ENCODE results near the gene SKAP1.

Gene SKAP1

GRCh38 chr17:48102798-48103715, 327.0 kb downstream of the SKAP1 start:
- Histone ChIP-seq H3K14ac (ENCODE audit: low read length) (no peak overlapping the region), H3K27me3 (ENCODE audit: control insufficient read depth in 3 of 3, insufficient read depth in 3 of 3, low read depth in 1 of 3, low read length in 3 of 3) (no peaks in the 10 kb centered on the region)
- no CpG with 5 or more reads among the region's 14 CpGs for WGBS, 2 donors (ENCODE audit: extremely low coverage in 2 of 2, insufficient read length in 2 of 2, insufficient replicate concordance in 1 of 2)

GRCh38 chr17:48102043-48102750, 327.8 kb downstream of the SKAP1 start:
- Histone ChIP-seq H3K27me3 (ENCODE audit: control insufficient read depth in 3 of 3, insufficient read depth in 3 of 3, low read depth in 1 of 3, low read length in 3 of 3) (no peaks in the 10 kb centered on the region), H3K9ac (ENCODE audit: low read depth, low read length, poor library complexity) (no peak overlapping the region), H3K4me1 (ENCODE audit: control insufficient read depth in 2 of 2, insufficient read depth in 1 of 2, low read depth in 1 of 2, low read length in 2 of 2) (peaks cover 0 to 1% of the 10 kb centered on the region in 2 donors), H3K23ac (ENCODE audit: low read depth, low read length, poor library complexity) (no peak overlapping the region), H2AK5ac (ENCODE audit: low read depth, low read length) (no peak overlapping the region), H2BK12ac (ENCODE audit: low read length) (no peak overlapping the region), H4K8ac (ENCODE audit: low read depth, low read length) (no peak overlapping the region), H3K4ac (ENCODE audit: low read length) (no peak overlapping the region), H3K18ac (ENCODE audit: low read length) (no peak overlapping the region), H3K27ac (replicated peaks; ENCODE audit: low read length) (no peak overlapping the region), H3K36me3 (replicated peaks in 1 of 2; ENCODE audit: control insufficient read depth in 2 of 2, insufficient read depth in 2 of 2, low read length in 2 of 2) (peaks cover 2 to 17% of the 10 kb centered on the region in 2 donors), H3K79me1 (ENCODE audit: low read depth, low read length) (peaks cover 3% of the 10 kb centered on the region), H3K9me3 (replicated peaks in 1 of 2; ENCODE audit: control insufficient read depth in 2 of 2, insufficient read depth in 1 of 2, low read depth in 1 of 2, low read length in 2 of 2) (peaks cover 0 to 3% of the 10 kb centered on the region in 2 donors), H2AFZ (ENCODE audit: low read length) (no peak overlapping the region), H3K4me2 (ENCODE audit: insufficient read depth, low read length, poor library complexity, severe bottlenecking) (no peak overlapping the region), H2BK5ac (ENCODE audit: low read length) (no peak overlapping the region), H3K14ac (ENCODE audit: low read length) (no peak overlapping the region), H3K4me3 (ENCODE audit: low read length in 2 of 2) (no peak overlapping the region), H4K91ac (ENCODE audit: low read depth, low read length, poor library complexity) (no peak overlapping the region), H2BK15ac (ENCODE audit: low read length) (no peak overlapping the region), H2BK120ac (ENCODE audit: low read depth, low read length) (no peak overlapping the region)
- DNase-seq (ENCODE audit: low spot score), result no peak
- no CpG with 5 or more reads among the region's 19 CpGs for WGBS, 2 donors (ENCODE audit: extremely low coverage in 2 of 2, insufficient read length in 2 of 2, insufficient replicate concordance in 1 of 2)

More at GRCh38 chr17:48102798-48103715, 327.0 kb downstream of the SKAP1 start:
- no peak overlapping the region for H4K8ac ChIP-seq (ENCODE audit: low read depth, low read length)
- H3K4ac ChIP-seq (ENCODE audit: low read length), result no peak overlapping the region
- H3K27ac ChIP-seq (replicated peaks; ENCODE audit: low read length), result no peak overlapping the region
- H3K9ac ChIP-seq (ENCODE audit: low read depth, low read length, poor library complexity), result no peak overlapping the region
- H3K36me3 ChIP-seq (replicated peaks in 1 of 2; ENCODE audit: control insufficient read depth in 2 of 2, insufficient read depth in 2 of 2, low read length in 2 of 2), result peaks cover 0 to 14% of the 10 kb centered on the region in 2 donors
- H2AFZ ChIP-seq (ENCODE audit: low read length), result no peak overlapping the region
- H2BK120ac ChIP-seq (ENCODE audit: low read depth, low read length), result no peak overlapping the region
- no peak overlapping the region for H3K4me2 ChIP-seq (ENCODE audit: insufficient read depth, low read length, poor library complexity, severe bottlenecking)
- peaks cover 0 to 1% of the 10 kb centered on the region in 2 donors for H3K4me1 ChIP-seq (ENCODE audit: control insufficient read depth in 2 of 2, insufficient read depth in 1 of 2, low read depth in 1 of 2, low read length in 2 of 2)
- H2BK12ac ChIP-seq (ENCODE audit: low read length), result no peak overlapping the region
- H4K91ac ChIP-seq (ENCODE audit: low read depth, low read length, poor library complexity), result no peak overlapping the region
- DNase-seq (ENCODE audit: low spot score), result no peak
- H2BK5ac ChIP-seq (ENCODE audit: low read length), result no peak overlapping the region
- H2BK15ac ChIP-seq (ENCODE audit: low read length), result no peak overlapping the region
- H3K23ac ChIP-seq (ENCODE audit: low read depth, low read length, poor library complexity), result no peak overlapping the region
- H3K18ac ChIP-seq (ENCODE audit: low read length), result no peak overlapping the region
- H3K9me3 ChIP-seq (replicated peaks in 1 of 2; ENCODE audit: control insufficient read depth in 2 of 2, insufficient read depth in 1 of 2, low read depth in 1 of 2, low read length in 2 of 2), result peaks cover 0 to 3% of the 10 kb centered on the region in 2 donors
- no peak overlapping the region for H2AK5ac ChIP-seq (ENCODE audit: low read depth, low read length)
- H3K79me1 ChIP-seq (ENCODE audit: low read depth, low read length), result peaks cover under 1% of the 10 kb centered on the region
- H3K4me3 ChIP-seq (ENCODE audit: low read length in 2 of 2), result no peak overlapping the region

GRCh38 chr17:48101012-48101720, 328.8 kb downstream of the SKAP1 start, which contains the start of gene CBX1:
Gene CBX1 (minus strand): TSS chr17:48101478. CDS start chr17:48077004, 24,474 bp downstream.
- Histone ChIP-seq H3K4me1 (ENCODE audit: control insufficient read depth in 2 of 2, insufficient read depth in 1 of 2, low read depth in 1 of 2, low read length in 2 of 2) (no peaks in the 10 kb centered on the region), H3K79me1 (ENCODE audit: low read depth, low read length) (peaks cover 3% of the 10 kb centered on the region), H3K4ac (ENCODE audit: low read length) (no peak within 1 kb of the TSS), H2BK120ac (ENCODE audit: low read depth, low read length) (peak within 1 kb of the TSS; percentile 66), H2BK5ac (ENCODE audit: low read length) (peak within 1 kb of the TSS; percentile 79), H4K8ac (ENCODE audit: low read depth, low read length) (peak within 1 kb of the TSS; percentile 43), H3K36me3 (replicated peaks in 1 of 2; ENCODE audit: control insufficient read depth in 2 of 2, insufficient read depth in 2 of 2, low read length in 2 of 2) (peaks cover 2 to 24% of the 10 kb centered on the region in 2 donors), H3K4me3 (ENCODE audit: low read length in 2 of 2) (peak within 1 kb of the TSS; percentile 83 to 95), H3K9me3 (replicated peaks in 1 of 2; ENCODE audit: control insufficient read depth in 2 of 2, insufficient read depth in 1 of 2, low read depth in 1 of 2, low read length in 2 of 2) (peaks cover 0 to 3% of the 10 kb centered on the region in 2 donors), H3K27ac (replicated peaks; ENCODE audit: low read length) (peak within 1 kb of the TSS; percentile 96), H3K14ac (ENCODE audit: low read length) (peak within 1 kb of the TSS; percentile 97), H2AK5ac (ENCODE audit: low read depth, low read length) (no peak within 1 kb of the TSS), H3K18ac (ENCODE audit: low read length) (peak within 1 kb of the TSS; percentile 96), H2BK12ac (ENCODE audit: low read length) (no peak within 1 kb of the TSS), H3K23ac (ENCODE audit: low read depth, low read length, poor library complexity) (peak within 1 kb of the TSS; percentile 70), H3K9ac (ENCODE audit: low read depth, low read length, poor library complexity) (peak within 1 kb of the TSS; percentile 94), H2AFZ (ENCODE audit: low read length) (peak within 1 kb of the TSS; percentile 88), H2BK15ac (ENCODE audit: low read length) (no peak within 1 kb of the TSS), H4K91ac (ENCODE audit: low read depth, low read length, poor library complexity) (no peak within 1 kb of the TSS), H3K27me3 (ENCODE audit: control insufficient read depth in 3 of 3, insufficient read depth in 3 of 3, low read depth in 1 of 3, low read length in 3 of 3) (no peaks in the 10 kb centered on the region), H3K4me2 (ENCODE audit: insufficient read depth, low read length, poor library complexity, severe bottlenecking) (peak within 1 kb of the TSS; percentile 73)
- WGBS, 2 donors (ENCODE audit: extremely low coverage in 2 of 2, insufficient read length in 2 of 2, insufficient replicate concordance in 1 of 2), result no CpG with 5 or more reads among the region's 79 CpGs
- DNase-seq (ENCODE audit: low spot score), result peak; percentile 94
